WERI-Rb-1 (cell line): ENCODE results near the gene OR1D2.

Experiments used
- DNase-seq: peaks from one replicate; pipeline ENCODE4 v3.0.0-alpha.2; 2020
- H3K27ac ChIP-seq: fragments of 250-450 bp; sonication (Bioruptor Pico); 2 replicates; pipeline ENCODE4 v1.5.1; 2020; ENCODE audit warnings: mild to moderate bottlenecking, moderate library complexity
- H3K27me3 ChIP-seq: fragments of 250-450 bp; sonication (Bioruptor Pico); 2 replicates; pipeline ENCODE4 v1.5.1; 2021; ENCODE audit warnings: mild to moderate bottlenecking, low read depth, moderate library complexity; ENCODE audit not compliant: insufficient read depth, severe bottlenecking
- H3K36me3 ChIP-seq: fragments of 250-450 bp; sonication (Bioruptor Pico); 2 replicates; pipeline ENCODE4 v1.5.1; 2020; ENCODE audit warnings: mild to moderate bottlenecking, moderate library complexity
- H3K4me3 ChIP-seq: 2 replicates; pipeline ENCODE4 v1.5.1; 2011; ENCODE audit warnings: low read depth, mild to moderate bottlenecking, control low read depth, low read length
- H3K9me3 ChIP-seq: fragments of 250-450 bp; sonication (Bioruptor Pico); 2 replicates; pipeline ENCODE4 v1.5.1; 2021; ENCODE audit warnings: mild to moderate bottlenecking, moderate library complexity; ENCODE audit not compliant: severe bottlenecking
- CTCF ChIP-seq: IDR thresholded peaks from 2 replicates; pipeline ENCODE4 v1.5.1; 2011; ENCODE audit warnings: low read depth, mild to moderate bottlenecking, control low read depth, inconsistent platforms, low read length

OR1D2 gene

GRCh38 chr17:3048727-3049471, 55.3 kb downstream of the OR1D2 start:
- peak; percentile 97 for DNase-seq
- Histone ChIP-seq H3K27ac (peak overlapping the region; percentile 78), H3K4me3 (peak overlapping the region; percentile 65), H3K27me3 (no peaks in the 10 kb centered on the region), H3K36me3 (no peaks in the 10 kb centered on the region), H3K9me3 (peaks cover 6% of the 10 kb centered on the region)
- TF ChIP-seq CTCF, result peak; percentile 79

GRCh38 chr17:3046753-3047152, 57.5 kb downstream of the OR1D2 start:
- Histone ChIP-seq H3K36me3 (no peaks in the 10 kb centered on the region), H3K4me3 (no peak overlapping the region), H3K27ac (no peak overlapping the region), H3K9me3 (peaks cover 11% of the 10 kb centered on the region), H3K27me3 (no peaks in the 10 kb centered on the region)
- no peak for DNase-seq
- no peak for TF ChIP-seq CTCF

GRCh38 chr17:3043737-3044365, 60.4 kb downstream of the OR1D2 start:
- Histone ChIP-seq H3K9me3 (peaks cover 11% of the 10 kb centered on the region), H3K27ac (no peak overlapping the region), H3K27me3 (no peaks in the 10 kb centered on the region), H3K36me3 (no peaks in the 10 kb centered on the region), H3K4me3 (no peak overlapping the region)
- TF ChIP-seq CTCF, result peak; percentile 46
- DNase-seq, result peak; percentile 41

GRCh38 chr17:3040882-3041281, 63.3 kb downstream of the OR1D2 start:
- DNase-seq, result no peak
- H3K27me3 ChIP-seq, result no peaks in the 10 kb centered on the region
- no peak for TF ChIP-seq CTCF
- no peak overlapping the region for H3K4me3 ChIP-seq
- peaks cover 11% of the 10 kb centered on the region for H3K9me3 ChIP-seq
- no peaks in the 10 kb centered on the region for H3K36me3 ChIP-seq
- no peak overlapping the region for H3K27ac ChIP-seq

GRCh38 chr17:3039736-3040135, 64.5 kb downstream of the OR1D2 start:
- Histone ChIP-seq H3K36me3 (no peaks in the 10 kb centered on the region), H3K4me3 (no peak overlapping the region), H3K9me3 (peaks cover 11% of the 10 kb centered on the region), H3K27ac (no peak overlapping the region), H3K27me3 (no peaks in the 10 kb centered on the region)
- TF ChIP-seq CTCF, result no peak
- DNase-seq, result no peak
